Right lung (tissue), 5 donors: Measurements from ENCODE around the gene THADA. TPM values are rescaled to one million over a fixed set of nuclear protein-coding genes. Genes with fewer than 3 reads are reported as not detected.
A peak's percentile ranks its signal among the peaks of the same experiment; 100 is the strongest.
"Not testable (repeated sequence)": the region's sequence is repeated elsewhere in the genome, so short reads cannot be mapped to it uniquely, and the experiment has no call there.

Experiments
- DNase-seq, 2 donors: peaks; one replicate each; pipeline ENCODE4 v3.0.0-alpha.2; 2013
- polyA plus RNA-seq, 5 donors: library from polyadenylated mRNA; unstranded; fragments of 120-200 nt; gene quantifications; one replicate each; pipeline versions ENCODE4 v1.2.1 to v1.2.3, GENCODE V29; 2013; ENCODE audit warnings: inconsistent platforms in 1 of 5, low replicate concordance in 1 of 5; ENCODE audit not compliant: insufficient read length in 5 of 5, insufficient read depth in 1 of 5

Gene THADA
- polyA plus RNA-seq, 5 donors, result 33.8 to 42.1 (median 36.6) TPM

DNA sequence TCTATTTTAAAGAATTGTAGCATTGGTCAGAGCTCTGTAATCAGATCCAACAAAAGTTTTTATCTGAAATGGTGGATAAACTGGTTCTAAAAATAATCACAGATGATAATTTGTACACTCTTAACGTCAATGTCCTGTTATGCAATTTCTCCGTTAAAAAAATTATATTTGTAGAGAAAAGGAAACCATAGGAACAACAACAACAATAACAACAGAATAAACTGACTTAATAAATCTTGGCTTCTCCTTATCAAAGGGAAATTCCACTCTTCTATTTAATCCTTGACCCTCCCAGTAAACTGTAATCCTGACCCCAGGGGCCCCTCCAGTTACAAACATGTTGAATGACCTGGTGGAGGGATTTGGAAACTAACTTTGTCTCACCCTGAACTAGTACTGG lies 290.8 kb downstream of the THADA start:
- peak; percentile 76 to 86 for DNase-seq

DNA sequence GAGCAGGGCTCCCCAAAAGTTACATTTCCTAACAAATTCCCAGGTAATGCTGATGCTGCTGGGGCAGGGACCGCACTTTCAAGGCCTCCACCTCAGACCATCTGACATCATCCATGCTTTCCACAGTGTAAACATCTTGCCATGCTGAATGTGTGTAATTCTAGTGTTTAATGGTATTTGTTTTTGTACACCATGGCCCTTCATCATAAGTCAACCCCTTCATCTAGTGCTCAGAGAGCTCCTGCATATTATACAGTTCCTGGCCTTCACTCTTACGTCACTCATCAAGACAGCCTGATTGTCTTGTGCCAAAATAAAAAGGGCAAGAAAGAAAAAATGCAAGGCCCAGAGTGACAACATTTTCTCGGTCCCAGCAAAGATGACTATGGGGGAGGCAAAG lies 291.9 kb downstream of the THADA start:
- no peak for DNase-seq

GRCh38 chr2:43302961-43303494 lies 292.8 kb downstream of the THADA start:
- no peak for DNase-seq

GRCh38 chr2:43302182-43302960 lies 293.5 kb downstream of the THADA start:
- DNase-seq, result no peak

DNA sequence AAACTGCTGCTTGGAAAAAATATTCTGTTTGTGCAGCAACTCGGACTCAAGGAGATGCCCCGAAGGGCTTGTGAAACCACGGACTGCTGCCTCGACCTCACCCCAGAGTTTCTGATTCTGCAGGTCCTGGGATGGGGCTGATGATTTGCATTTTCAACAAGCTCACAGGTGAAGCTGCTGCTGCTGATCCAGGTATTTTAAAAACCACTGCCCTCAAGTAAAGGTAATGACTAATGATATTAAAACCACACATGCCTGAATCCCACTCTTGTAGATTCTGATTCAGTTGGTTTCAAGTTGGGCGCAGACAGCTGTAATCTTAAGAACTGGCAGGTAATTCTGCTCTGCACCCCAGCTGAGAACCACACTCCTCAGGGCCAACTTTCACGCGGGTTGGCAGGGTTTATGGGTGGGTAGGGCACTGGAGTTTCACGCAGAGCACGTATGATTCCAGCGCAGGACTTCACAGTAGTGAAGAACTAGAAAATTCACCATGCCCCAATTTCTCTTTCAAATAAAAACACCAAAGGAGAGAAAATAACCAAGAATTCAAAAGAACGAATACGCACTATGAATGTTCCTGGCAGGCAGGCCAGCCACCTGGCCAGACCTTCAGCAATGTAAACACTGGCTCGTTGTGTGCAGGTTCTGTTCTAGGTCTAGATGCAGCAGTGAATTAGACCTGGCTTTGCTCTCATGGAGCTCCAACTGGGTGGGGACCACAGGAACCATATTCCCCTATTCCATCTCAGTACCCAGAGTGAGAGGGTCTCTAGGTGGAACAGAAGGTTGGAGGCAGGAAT lies 294.9 kb downstream of the THADA start:
- no peak for DNase-seq

DNA sequence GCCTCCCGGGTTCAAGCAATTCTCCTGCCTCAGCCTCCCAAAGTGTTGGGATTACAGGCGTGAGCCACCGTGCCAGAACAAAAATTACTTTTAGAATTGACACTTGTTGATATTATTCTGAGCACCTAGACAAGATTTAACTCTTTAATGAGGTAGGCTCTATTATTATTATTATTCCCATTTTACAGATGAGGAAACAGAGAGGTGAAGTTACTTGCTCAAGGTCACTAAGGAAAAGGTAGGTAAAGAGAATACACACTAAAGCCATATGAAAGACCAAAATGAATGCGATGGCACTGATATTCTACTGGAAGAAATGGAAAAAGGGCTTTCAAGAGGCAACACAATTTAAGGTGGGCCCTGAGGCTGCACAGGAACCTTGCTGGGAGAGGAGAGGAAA lies 295.6 kb downstream of the THADA start:
- DNase-seq, result no peak

DNA sequence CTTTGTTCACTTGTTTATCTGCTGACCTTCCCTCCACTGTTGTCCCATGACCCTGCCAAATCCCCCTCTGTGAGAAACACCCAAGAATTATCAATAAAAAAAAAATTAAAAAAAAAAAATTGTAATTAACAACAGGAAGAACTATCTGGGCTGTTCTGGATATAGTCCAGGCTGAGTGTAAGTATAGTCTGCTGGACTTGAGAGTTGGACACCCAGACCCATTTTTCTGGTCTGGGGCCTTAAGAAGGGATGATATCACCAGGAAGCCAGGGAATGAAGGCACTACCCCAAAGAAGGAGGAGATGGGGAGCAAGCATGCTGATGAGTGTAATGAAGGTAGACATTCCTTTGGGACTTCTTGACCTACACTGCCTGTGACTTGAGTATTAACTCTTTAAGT lies 297.3 kb downstream of the THADA start:
- DNase-seq, result no peak

DNA sequence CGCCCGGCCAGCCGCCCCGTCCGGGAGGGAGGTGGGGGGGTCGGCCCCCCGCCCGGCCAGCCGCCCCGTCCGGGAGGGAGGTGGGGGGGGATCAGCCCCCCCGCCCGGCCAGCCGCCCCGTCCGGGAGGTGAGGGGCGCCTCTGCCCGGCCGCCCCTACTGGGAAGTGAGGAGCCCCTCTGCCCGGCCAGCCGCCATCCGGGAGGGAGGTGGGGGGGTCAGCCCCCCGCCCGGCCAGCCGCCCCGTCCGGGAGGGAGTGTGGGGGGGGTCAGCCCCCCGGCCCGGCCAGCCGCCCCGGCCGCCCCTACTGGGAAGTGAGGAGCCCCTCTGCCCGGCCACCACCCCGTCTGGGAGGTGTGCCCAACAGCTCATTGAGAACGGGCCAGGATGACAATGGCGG lies 298.1 kb downstream of the THADA start:
- DNase-seq, result not testable (repeated sequence)

DNA sequence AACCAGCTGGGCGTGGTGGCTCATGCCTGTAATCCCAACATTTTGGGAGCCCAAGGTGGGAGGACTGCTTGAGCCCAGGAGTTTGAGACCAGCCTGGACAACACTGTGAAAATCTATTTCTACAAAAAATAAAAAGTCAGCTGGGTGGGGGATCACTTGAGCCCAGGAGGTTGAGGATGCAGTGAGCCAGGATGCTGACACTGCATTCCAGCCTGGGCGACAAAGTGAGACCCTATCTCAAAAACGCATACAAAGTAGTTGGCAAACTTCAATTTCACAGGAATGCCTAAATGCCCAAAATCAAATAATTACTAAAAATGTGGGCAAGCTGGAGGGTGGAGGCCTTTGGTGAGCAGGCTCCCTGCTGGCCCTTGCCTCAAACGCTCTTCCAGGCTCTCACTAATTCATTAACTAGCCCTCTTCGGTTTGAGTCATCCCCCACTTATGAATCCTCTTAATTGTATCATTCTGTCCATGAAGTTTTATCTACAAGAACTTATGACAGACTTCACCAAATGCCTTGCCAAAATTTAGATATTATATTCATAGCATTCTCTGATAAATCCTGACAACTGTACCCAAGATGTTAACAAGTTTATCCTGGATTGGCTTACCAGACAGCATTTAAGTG lies 300.8 kb downstream of the THADA start:
- no peak for DNase-seq

DNA sequence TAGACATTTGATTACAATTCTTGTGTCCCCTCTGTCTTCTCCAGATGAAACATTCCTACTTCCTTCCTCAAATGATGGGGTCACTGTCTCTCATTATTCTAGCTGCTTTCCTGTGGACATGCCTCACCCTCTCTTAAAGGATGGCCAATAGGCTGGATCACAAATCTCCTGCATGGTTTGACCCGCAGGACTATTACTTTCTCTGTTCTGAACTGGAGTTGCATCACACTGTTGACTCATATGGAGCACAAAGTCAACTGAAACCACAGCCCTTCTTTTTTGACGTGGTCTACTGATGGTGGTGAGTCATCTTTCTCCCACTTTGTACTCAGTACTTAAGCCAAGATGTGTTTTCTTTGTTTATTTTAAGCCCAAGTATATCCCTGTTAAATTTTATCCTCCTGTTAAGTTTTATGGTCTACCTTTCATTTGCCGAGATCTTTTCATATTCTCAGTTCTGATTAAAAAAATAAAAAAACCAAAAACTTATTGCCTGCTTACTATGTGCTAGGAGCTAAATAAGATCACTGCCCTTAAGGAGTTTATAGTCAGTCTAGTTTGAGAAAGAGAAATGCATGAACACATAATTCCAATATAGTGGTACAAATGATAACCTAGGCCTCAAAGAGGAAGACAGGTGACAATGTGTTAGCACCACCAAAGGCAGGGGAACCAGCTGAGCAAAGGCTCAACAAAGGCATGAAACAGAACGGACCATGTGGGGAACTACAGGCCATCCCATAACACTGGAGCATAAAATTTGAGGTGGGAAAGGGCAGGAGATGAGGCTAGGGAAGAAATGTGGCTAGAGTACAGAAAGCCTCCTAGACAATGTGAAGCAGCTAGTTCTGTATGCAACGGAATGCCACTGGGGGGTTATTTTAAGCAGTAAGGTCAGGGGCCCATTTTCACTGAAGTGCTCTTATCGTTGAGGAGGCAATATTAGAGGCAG lies 301.8 kb downstream of the THADA start:
- DNase-seq, result no peak

GRCh38 chr2:43292851-43293743 lies 302.7 kb downstream of the THADA start:
- no peak for DNase-seq

- no peak for DNase-seq
These were observed 303.5 kb downstream of the THADA start for GRCh38 chr2:43292297-43292696.

DNA sequence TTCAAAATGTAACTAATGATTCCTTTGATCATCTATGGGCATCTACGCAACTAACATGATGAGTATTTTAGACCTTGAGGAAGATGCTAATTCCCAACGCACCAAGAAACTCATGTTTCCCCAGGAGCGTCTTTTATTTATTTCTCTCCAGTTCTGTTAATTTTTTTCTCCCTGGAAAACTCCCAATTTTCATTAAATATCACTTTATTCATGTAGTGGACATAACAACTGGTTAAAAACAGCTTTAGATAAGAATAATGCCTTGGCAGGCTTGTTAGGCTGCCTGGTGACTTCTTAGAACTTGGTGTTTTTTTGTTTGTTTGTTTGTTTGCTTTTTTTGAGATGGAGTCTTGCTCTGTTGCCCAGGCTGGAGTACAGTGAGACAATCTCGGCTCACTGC lies 306.5 kb downstream of the THADA start:
- DNase-seq, result no peak

DNA sequence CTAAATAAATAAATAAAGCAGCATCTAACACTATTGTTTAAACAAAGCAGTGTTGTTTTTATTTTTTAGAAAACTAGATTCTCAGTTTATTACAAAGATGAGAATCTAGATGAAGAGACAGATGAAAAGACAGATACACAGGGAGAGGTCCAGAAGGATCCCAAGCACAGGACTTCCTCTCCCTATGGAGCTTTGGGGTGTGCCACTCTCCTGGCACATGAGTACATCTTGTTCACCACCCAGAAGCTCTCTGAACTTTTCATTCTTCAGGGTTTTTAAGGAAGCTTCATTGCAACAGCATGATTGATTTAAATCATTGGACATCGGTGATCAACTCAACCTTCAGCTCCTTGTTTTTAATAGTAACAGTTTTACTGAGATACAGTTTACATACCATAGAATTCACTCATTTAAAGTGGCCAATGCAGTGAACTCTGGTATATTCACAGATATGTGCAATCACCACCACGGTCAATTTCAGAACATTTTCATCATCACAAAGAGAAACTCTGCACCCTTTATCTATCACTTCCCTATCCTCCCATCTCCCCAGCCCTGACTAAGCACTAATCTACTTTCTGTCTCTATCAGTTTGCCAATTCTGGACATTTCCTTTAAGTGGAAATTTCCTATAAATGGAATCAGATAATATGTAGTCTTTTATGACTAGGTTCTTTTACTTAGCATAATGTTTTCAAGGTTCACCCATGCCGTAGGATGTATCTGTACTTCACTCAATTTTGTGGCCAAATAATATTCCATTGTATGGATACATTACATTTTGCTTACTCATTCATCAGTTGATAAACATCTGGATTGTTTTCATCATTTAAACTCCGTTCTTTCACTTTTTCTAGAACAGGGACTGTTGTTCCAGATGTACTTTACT lies 307.2 kb downstream of the THADA start:
- no peak for DNase-seq

- DNase-seq, result no peak
These were observed 309.9 kb downstream of the THADA start for GRCh38 chr2:43285987-43286386.

DNA sequence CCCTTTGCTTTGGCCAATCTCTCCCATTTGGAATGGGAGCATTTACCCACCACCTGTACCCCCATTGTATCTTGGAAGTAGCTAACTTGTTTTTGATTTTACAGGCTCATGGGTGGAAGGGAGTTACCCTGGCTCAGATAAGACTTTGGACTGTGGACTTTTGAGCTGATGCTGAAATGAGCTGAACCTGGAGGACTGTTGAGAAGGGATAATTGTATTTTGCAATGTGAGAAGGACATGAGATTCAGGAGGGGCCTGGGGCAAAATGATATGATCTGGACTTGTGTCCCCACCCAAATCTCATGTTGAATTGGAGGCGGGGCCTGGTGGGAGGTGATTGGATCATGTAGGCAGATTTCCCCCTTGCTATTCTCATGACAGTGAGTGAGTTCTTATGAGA lies 310.9 kb downstream of the THADA start:
- DNase-seq, result no peak

- not testable (repeated sequence) for DNase-seq
These were observed 311.5 kb downstream of the THADA start for GRCh38 chr2:43284347-43284746.

DNA sequence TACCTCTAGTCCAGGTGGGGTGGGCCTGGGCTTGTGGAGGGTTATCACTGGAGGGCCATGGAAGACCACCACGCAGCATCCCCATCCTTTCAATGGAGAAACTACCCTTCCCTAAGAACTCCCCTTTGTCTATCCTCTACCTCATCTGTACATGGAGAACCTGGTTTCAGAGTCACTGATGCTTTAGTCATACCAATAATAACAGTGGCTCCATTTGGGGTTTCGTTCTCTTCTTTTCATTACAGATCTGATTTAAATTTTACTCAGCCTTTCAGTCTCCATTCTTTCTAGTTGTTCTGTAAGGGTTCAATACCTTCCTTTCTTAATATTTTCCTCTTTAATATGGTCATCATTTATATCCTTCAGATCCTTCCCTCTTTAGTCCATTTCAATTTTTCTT lies 314.8 kb downstream of the THADA start:
- no peak for DNase-seq

GRCh38 chr2:43279317-43279840 lies 316.5 kb downstream of the THADA start:
- no peak for DNase-seq
